ENCODE data around the gene SEC24D. TPM values are rescaled to one million over a fixed set of nuclear protein-coding genes. Genes with fewer than 3 reads are reported as not detected.

Gene SEC24D
- total RNA-seq, 2 donors from 2014 or later, result 41.0 to 62.7 TPM

DNA sequence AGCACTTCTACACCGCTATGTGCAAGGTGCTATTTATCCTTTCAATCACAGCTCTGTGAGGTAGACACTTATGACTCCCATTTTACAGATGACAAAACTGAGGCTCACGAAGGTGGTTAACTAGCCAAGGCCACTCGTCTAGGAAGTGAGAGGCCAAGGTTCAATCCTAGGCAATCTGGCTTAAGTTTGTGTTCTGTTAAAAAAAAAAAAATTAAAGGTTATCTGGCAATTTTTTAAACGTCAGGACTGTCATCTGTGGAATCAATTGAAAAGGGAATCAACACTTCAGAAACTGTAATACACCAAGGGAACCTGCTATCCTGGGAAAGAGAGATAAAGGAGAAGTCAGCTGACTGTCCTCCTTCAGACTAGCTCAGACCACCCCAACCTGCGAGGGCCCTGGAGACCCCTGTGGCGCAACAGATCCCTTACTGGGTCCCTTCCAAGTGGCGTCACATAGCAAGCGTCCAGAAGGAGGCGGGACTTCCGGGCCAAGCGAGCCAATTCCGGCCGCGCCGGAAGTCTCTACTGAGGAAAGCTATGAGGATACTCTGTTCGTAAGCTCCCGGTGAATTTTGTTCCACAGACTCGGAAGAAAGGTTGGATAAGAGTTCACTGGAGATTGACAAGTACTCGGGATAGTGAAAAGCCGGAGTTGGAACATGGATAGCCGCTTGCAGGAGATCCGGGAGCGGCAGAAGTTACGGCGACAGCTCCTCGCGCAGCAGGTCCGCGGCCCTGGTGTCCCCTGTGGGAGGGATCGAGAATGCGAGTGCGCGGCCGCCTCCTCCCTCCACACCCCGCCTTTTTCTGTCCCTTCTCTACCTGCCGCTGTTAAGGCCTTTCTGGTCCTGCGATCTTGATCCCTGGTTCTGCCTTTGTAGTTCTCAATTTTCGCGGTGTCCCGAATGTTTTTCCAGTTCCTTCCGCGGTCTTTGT is 150.8 kb downstream of the SEC24D start, which contains the start of gene METTL14:
METTL14 (plus strand) TSS at position 520 of the 939 bp plus-strand sequence; CDS start at position 663, 143 bp downstream.
- DNase-seq (peak; percentile 89 to 95), ATAC-seq (peak; percentile 98)
- intact Hi-C loops (cut with DNase I, micrococcal nuclease), result loop anchor here in 1 of 2 donors (10.0 kb wide), 1 partner anchor 400 kb away; no protein-coding TSS in a partner anchor

DNA sequence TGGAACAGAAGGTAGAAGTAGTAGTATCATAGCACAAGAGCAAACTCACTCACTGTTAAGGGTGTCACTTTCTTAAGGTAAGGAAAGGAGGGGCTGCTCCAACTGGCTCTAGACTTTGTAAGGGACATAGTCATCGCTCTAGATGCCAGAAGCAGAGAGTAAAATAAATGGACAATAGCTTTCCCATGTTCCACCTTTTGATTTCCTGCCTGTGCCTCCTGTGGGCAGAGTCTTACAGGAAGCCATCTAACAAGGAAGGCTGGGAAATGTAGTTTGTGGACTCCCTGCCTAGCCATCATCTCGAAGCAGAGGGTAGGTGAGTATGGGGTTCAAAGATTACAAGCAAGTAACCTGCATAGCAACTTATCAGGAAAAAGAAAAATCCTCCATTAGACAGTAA is 152.4 kb downstream of the SEC24D start:
- ATAC-seq (peak; percentile 34), DNase-seq (no peak)
- intact Hi-C loops (cut with DNase I, micrococcal nuclease), result loop anchor here in 1 of 2 donors (10.0 kb wide), 1 partner anchor 399 kb away; no protein-coding TSS in a partner anchor

DNA sequence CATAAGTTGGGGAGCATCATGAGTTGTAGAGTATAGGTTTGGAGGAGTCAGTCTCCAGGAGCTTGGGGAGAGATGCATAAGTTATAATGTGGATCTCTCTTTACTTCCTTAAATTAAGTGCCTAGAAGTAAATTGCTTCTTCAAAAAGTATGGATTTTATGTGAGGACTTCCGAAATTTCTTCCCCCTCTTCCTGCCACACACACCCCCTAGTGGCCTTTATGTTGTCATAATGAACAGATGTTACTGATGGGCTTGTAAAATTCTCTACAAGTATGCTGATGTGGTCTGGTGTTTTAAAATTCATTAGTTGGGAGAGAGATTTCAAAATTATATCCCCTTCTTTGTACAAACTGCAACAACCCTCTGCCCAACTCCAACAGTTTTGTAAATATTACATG is 153.0 kb downstream of the SEC24D start:
- no peak for ATAC-seq
- intact Hi-C loops (cut with DNase I, micrococcal nuclease), result loop anchor here in 1 of 2 donors (10.0 kb wide), 1 partner anchor 398 kb away; no protein-coding TSS in a partner anchor
- DNase-seq, result no peak

DNA sequence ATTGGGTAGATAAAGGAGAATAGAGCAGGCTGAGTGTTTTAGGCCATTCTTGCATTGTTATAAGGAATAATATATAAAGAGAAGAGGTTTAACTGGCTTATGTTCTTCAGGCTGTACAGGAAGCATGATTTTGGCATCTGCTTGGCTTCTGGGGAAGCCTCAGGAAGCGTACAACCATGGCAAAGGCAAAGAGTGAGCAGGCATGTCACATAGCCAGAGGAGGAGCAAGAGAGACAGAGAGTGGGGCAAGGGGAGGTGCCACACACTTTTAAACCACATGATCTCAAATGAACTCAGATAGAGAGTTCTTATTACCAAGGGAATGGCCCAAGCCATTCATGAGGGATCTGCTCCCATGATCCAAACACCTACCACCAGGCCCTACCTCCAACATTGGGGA is 155.1 kb downstream of the SEC24D start:
- ATAC-seq, result no peak
- DNase-seq, result no peak
- intact Hi-C loops (cut with DNase I, micrococcal nuclease), result loop anchor here in 1 of 2 donors (10.0 kb wide), 1 partner anchor 396 kb away; no protein-coding TSS in a partner anchor

DNA sequence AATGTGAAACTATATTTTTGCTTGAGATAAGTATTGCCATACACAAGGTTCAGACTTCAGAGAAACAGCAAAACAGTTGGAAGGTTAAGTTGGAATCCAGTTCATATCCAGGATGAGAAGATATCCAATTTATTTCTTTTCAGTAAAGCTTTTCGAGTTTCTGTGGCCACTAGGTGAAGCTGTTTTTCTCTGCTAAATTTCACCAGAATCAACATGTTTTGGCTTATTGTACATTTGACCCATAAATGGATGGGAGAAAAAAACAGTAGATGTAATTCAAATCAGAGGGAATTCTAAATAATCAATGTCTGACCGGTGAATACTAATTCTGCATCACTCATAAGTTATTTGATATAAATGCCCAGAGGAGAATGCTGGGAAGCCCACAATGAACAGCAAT is 159.8 kb downstream of the SEC24D start:
- intact Hi-C loops (cut with DNase I, micrococcal nuclease), result no loop called here
- DNase-seq, result no peak
- ATAC-seq, result no peak

Other genes with a start within 250 kb of the SEC24D start
- 10 to 100 TPM; 34.3 to 36.2 TPM for gene METTL14, start 150.7 kb downstream of the SEC24D start, total RNA-seq
- 100 to 1,000 TPM in 1 of 2 donors, 10 to 100 TPM in 1; 11.8 to 141 TPM for gene SYNPO2, start 52.7 kb upstream of the SEC24D start, total RNA-seq